ENCODE results near the gene MCL1.

DNA sequence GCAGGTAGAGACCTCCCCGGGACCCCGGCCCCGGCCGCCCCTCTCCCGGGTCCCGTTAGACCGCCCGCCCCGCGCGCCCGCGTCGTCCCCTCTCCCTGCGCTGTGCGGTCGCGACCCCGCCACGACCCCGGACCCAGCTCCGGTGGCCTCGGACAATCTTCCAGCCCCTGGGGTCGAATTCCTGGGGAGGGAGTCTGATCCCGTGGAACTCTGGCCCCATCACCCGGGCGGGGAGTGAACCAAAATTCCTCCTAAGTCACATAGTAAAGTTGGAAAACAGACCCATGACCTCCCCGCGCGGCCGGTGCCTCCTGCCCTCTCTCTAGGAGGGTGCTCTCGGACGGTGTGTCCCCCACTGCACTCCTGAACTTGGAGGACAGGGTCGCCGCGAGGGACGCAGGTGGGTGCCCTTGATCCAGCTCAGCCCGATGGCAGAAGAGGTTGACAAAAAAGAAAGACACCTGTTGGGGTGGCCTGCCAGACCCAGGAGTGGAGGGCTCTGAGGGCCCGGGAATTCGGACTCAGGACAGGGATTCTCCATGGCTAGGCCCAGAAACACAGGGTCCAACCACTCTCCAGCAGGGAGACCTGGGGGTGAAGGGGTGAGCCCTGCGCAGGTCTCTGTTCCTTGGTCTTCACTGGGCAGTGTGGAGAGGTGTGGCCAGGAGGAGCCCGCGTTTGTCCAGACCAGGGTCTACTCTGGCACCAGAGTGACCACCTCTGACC, 29.8 kb downstream of the MCL1 start:
- TF ChIP-seq CTCF (IDR thresholded peaks at IDR 0.05) (no peak), POLR2A (IDR thresholded peaks at IDR 0.05) (no peak)

Data from prostate gland (tissue), 2 donors.